Renal cortex interstitium (tissue), 11 donors: ENCODE measurements around the gene INPP5A. TPM values are rescaled to one million over a fixed set of nuclear protein-coding genes. Genes with fewer than 3 reads are reported as not detected.

Source experiments
- DNase-seq, 11 donors: peaks; one replicate each; pipeline ENCODE4 v3.0.0-alpha.2; 2013; ENCODE audit warnings: low read depth in 9 of 11, low spot score in 4 of 11; ENCODE audit errors: extremely low read depth in 1 of 11
- polyA plus RNA-seq, 3 donors: library from polyadenylated mRNA; unstranded; fragments of 120-200 nt; gene quantifications; one replicate each; pipeline ENCODE4 v1.2.1, GENCODE V29; 2013; ENCODE audit not compliant: insufficient read length in 3 of 3

INPP5A gene
- polyA plus RNA-seq, 3 donors, result 30.7 to 33.1 (median 31.3) TPM

DNA sequence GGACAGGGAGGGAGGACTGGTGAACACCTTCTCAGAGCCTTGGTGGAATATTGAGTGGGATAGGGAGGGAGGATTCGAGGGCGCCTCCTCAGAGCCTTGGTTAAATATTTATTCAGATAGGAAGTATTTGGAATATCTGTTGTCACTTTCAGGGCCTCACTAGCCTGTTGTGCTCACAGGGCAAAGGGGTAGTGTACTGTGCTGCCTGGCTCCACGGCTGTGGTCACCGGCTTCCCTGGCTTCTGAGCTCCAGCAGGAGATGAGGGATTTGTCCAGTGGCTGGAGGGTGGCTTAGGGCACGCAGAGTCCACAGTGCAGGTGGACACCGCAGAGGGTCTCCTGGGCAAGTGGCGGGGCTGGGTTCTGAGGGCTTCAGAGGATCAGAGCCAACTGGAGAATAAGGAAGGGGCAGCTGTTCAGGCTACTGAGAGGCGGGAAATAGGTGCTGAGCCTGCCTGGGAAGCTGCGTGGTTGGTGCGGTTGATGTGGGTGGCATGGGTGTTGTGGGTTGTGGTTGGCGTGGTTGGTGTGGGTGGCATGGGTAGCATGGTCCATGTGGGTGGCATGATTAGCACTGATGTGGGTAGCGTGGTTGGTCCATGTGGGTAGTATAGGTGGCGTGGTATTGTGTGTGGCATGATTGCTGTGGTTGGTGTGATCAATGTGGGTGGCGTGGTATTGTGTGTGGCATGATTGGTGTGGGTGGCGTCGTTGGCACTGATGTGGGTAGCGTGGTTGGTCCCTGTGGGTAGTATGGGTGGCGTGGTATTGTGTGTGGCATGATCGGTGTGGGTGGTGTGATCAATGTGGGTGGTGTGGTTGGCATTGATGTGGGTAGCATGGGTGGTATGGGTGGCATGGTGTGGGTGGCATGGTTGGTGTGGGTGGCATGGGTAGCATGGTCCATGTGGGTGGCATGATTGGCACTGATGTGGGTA is 16.7 kb downstream of the INPP5A start:
- no peak for DNase-seq

DNA sequence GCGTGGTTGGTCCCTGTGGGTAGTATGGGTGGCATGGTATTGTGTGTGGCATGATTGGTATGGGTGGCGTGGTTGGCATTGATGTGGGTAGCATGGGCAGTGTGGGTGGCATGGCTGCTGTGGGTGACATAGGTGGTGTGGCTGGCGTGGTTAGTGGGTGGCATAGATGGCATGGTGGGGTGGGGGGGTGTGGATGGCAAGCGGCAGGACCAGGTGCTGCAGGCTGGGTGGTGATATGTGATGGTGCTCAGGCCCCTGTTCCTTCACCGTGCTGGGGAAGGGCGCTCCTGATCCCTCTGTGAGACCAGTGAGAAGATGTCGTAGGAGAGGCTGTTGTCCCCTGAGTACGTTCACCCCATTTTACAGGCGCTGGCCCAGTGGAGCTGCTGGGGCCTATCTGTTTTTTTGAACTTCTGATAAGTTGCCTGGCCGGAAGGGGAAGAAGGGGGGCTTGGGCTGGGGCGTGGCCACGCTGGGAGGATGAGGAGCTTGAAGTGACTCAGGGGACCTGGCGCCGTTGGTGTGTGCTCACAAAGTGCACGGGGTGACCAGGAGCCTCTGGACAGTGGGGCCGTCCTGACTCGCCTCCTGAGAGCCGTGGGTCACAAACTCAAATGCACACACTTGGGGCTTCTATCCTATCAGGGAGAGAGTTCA is 17.5 kb downstream of the INPP5A start:
- DNase-seq, result no peak

GRCh38 chr10:132555648-132556575 is 18.3 kb downstream of the INPP5A start:
- no peak for DNase-seq

- DNase-seq, result no peak
Measured at GRCh38 chr10:132556994-132557441, 19.4 kb downstream of the INPP5A start.

GRCh38 chr10:132557696-132558515 is 20.3 kb downstream of the INPP5A start:
- DNase-seq, result no peak

- no peak for DNase-seq
Measured at GRCh38 chr10:132558516-132559413, 21.2 kb downstream of the INPP5A start.

DNA sequence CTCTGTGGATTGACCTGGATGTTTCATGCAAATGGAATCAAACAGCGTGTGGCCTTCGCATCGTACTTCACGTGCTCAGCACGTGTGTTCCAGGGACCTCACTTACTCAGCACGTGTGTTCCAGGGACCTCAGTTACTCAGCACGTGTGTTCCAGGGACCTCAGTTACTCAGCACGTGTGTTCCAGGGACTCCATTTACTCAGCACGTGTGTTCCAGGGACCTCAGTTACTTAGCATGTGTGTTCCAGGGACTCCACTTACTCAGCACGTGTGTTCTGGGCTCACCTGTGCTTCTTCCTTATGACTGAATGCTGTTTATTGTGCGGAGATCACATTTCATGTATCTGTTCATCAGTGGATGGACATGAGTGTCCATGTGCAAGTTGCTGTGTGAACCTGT is 22.0 kb downstream of the INPP5A start:
- DNase-seq, result no peak

GRCh38 chr10:132560241-132560731 is 22.7 kb downstream of the INPP5A start:
- no peak for DNase-seq

- no peak for DNase-seq
Measured at GRCh38 chr10:132562177-132562915, 24.8 kb downstream of the INPP5A start.

DNA sequence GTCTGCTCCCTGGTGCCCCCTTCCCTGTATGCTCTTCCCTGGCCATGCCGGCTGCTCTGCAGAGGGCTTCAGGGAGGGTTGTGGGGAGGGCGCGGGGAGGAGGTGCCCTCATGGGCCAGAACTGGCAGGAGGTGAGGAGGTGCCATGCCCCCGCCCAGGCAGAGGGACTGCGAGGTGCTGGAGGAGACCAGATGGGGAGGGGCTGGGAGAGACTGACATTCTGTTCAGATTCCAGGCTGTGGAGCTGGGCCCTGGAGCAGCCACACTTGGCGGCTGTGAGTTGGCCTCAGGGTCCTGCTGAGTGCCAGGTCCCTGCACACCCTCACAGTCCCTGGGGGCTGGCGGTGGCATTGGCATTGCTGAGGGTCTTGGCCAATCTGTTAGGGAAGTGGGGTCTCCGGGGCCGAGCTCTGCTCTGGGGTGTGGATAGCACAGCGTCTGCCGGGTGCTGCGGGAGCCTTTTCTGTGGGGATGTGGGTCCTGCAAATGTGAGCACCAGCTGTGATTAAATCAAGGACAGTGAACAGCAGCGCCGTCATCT is 25.4 kb downstream of the INPP5A start:
- DNase-seq, result no peak

- DNase-seq, result no peak
Measured at GRCh38 chr10:132563485-132564248, 26.1 kb downstream of the INPP5A start.

DNA sequence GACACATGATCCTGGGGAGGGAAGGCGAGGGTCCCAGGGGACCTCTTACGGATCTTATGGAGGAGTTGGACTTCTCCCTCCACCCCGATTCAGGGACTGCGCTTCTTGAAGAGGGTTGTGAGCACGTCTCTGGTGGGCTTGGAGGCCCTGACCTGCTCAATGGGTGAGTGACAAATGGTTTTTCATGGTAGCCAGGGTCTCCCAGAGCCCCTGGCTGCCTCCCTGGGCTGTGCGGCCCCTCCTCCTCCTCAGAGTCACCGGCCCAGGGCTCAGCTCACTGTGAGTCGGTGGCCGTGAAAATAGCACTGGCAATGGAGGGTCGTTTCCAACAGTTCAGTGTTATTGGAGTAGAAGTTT is 26.6 kb downstream of the INPP5A start:
- no peak for DNase-seq

- DNase-seq, result no peak
Measured at GRCh38 chr10:132564690-132565089, 27.1 kb downstream of the INPP5A start.

- DNase-seq, result no peak
Measured at GRCh38 chr10:132565516-132566209, 28.1 kb downstream of the INPP5A start.

DNA sequence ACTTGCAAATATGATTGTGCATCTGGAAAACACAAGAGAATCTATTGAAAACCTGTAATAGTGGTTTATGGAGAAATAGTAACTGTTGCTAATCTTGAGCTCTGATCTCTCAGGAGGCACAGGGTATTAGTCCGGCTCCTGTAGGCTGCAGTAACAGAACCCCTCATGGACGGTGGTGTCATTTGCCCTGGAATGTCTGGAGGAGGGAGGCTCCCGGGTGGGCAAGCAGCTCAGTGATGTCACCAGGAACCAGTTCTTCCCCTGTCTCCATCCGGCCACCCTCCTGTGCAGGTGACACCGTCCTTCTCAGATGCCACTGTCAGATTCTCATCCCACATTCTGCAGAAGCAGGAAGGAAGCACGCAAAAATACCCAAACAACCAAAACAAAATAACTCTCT is 29.3 kb downstream of the INPP5A start:
- DNase-seq, result peak in 2 of 11 donors; percentile 35 to 44
